ENCODE measurements around the gene WDR37.

DNA sequence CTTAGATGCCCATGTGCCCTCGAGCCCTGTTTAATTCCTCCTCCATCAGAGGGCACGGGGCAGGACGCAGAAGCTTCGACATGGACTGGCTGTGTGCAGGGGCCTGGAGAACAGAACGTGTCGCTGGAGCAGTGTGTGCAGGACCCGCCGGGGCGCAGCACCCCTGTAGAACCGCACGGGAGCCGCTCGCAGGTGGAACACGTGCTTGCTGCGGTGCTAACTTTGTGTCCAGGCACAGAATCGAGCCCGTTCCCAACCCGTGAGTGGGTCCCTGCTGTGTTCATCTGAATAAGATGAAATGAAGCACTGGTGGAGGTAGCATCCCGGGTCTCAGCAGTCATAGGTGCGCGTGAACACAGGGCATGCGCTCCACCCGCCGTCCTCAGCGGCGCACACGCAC, 116.9 kb downstream of the WDR37 start:
- TF ChIP-seq TAF1 (IDR thresholded peaks at IDR 0.05; ENCODE audit: low read depth, low read length): no peak
- no peak for TF ChIP-seq POLR2A (IDR thresholded peaks at IDR 0.05; ENCODE audit: low read depth, low read length)
- no peak for TF ChIP-seq SPI1 (IDR thresholded peaks at IDR 0.05; ENCODE audit: low read depth, low read length)
- TF ChIP-seq POLR2AphosphoS5 (IDR thresholded peaks at IDR 0.05; ENCODE audit: low read depth, low read length): no peak
